HL-60 (cell line): ENCODE results near the gene CHCHD3.

ENCODE experiments used
- DNase-seq, 2 experiments: peaks; one replicate each; pipeline ENCODE4 v3.0.0-alpha.2; 2010 to 2020; ENCODE audit warnings: low read depth in 1 of 2, low spot score in 1 of 2
- H3K27ac ChIP-seq: fragments of 250-450 bp; sonication (Bioruptor Pico); replicated peaks from 2 replicates; pipeline ENCODE4 v1.5.1; 2020; ENCODE audit warnings: mild to moderate bottlenecking, moderate library complexity
- H3K27me3 ChIP-seq: fragments of 250-450 bp; sonication (Bioruptor Pico); 2 replicates; pipeline ENCODE4 v1.5.1; 2021; ENCODE audit warnings: mild to moderate bottlenecking, moderate library complexity; ENCODE audit not compliant: insufficient read depth, poor library complexity, severe bottlenecking
- H3K4me3 ChIP-seq: replicated peaks from 2 replicates; pipeline ENCODE4 v1.5.1; 2011; ENCODE audit warnings: mild to moderate bottlenecking, control low read depth, low read length; ENCODE audit not compliant: insufficient read depth
- GABPA ChIP-seq: IDR thresholded peaks from 2 replicates; pipeline ENCODE4 v1.6.1; 2012; ENCODE audit warnings: low read depth
- POLR2AphosphoS5 ChIP-seq: IDR thresholded peaks from 2 replicates; pipeline ENCODE4 v1.6.1; 2012; ENCODE audit warnings: low read depth
- SPI1 ChIP-seq: IDR thresholded peaks from 2 replicates; pipeline ENCODE4 v1.6.1; 2012; ENCODE audit warnings: low read depth, mild to moderate bottlenecking, borderline replicate concordance
- TF ChIP-seq, protein P1 (sequence below): IDR thresholded peaks from one replicate; pipeline ENCODE4 v1.5.1; 2011; ENCODE audit warnings: low read length, control low read depth, inconsistent platforms; ENCODE audit not compliant: insufficient read depth
- TF ChIP-seq, protein P2 (sequence below): IDR thresholded peaks from 2 replicates; pipeline ENCODE4 v1.6.1; 2012; ENCODE audit warnings: low read depth; ENCODE audit not compliant: insufficient replicate concordance

CHCHD3 gene

DNA sequence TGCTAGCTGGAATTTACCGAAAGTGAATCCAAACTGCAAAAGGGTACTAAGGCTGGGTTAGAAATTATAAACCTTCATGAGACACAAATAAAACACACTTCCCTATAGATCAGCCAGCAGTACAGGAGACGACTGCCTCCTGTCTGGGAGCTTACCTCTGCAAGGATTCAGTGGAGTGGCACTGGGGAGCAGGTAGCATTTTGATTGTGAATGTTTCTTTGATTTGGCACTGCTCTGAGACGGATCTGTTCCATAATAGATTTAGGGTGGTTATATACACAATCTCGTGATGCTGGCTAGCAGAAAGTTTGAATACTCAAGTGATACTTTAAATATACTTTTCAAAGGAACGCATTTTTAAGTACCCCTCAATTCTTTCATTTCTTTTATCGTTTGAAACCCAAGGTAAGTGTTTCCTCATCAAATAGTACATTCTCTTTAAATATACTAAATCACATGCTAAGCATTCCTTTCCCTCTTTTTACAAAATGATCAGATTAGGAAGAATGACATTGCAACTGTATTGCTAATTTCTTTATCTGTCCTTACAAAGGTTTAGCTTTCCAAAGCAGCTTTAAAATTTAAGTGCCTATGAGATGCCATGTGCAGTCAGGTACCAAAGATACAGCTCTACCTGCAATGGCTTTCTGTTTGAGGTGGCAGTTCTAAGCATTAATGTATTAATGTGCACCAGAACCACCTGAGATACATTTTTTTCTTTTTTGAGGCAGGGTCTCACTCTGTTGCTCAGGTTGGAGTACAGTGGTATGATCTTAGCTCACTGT lies 20.6 kb upstream of the CHCHD3 start:
- Histone ChIP-seq H3K27ac (no peak overlapping the region), H3K4me3 (no peak overlapping the region), H3K27me3 (no peaks in the 10 kb centered on the region)
- TF ChIP-seq, protein P1, sequence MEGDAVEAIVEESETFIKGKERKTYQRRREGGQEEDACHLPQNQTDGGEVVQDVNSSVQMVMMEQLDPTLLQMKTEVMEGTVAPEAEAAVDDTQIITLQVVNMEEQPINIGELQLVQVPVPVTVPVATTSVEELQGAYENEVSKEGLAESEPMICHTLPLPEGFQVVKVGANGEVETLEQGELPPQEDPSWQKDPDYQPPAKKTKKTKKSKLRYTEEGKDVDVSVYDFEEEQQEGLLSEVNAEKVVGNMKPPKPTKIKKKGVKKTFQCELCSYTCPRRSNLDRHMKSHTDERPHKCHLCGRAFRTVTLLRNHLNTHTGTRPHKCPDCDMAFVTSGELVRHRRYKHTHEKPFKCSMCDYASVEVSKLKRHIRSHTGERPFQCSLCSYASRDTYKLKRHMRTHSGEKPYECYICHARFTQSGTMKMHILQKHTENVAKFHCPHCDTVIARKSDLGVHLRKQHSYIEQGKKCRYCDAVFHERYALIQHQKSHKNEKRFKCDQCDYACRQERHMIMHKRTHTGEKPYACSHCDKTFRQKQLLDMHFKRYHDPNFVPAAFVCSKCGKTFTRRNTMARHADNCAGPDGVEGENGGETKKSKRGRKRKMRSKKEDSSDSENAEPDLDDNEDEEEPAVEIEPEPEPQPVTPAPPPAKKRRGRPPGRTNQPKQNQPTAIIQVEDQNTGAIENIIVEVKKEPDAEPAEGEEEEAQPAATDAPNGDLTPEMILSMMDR = no peak
- no peak for TF ChIP-seq POLR2AphosphoS5
- no peak for TF ChIP-seq GABPA
- TF ChIP-seq, protein P2, sequence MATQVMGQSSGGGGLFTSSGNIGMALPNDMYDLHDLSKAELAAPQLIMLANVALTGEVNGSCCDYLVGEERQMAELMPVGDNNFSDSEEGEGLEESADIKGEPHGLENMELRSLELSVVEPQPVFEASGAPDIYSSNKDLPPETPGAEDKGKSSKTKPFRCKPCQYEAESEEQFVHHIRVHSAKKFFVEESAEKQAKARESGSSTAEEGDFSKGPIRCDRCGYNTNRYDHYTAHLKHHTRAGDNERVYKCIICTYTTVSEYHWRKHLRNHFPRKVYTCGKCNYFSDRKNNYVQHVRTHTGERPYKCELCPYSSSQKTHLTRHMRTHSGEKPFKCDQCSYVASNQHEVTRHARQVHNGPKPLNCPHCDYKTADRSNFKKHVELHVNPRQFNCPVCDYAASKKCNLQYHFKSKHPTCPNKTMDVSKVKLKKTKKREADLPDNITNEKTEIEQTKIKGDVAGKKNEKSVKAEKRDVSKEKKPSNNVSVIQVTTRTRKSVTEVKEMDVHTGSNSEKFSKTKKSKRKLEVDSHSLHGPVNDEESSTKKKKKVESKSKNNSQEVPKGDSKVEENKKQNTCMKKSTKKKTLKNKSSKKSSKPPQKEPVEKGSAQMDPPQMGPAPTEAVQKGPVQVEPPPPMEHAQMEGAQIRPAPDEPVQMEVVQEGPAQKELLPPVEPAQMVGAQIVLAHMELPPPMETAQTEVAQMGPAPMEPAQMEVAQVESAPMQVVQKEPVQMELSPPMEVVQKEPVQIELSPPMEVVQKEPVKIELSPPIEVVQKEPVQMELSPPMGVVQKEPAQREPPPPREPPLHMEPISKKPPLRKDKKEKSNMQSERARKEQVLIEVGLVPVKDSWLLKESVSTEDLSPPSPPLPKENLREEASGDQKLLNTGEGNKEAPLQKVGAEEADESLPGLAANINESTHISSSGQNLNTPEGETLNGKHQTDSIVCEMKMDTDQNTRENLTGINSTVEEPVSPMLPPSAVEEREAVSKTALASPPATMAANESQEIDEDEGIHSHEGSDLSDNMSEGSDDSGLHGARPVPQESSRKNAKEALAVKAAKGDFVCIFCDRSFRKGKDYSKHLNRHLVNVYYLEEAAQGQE = no peak
- TF ChIP-seq SPI1 = no peak
- no peak for DNase-seq

DNA sequence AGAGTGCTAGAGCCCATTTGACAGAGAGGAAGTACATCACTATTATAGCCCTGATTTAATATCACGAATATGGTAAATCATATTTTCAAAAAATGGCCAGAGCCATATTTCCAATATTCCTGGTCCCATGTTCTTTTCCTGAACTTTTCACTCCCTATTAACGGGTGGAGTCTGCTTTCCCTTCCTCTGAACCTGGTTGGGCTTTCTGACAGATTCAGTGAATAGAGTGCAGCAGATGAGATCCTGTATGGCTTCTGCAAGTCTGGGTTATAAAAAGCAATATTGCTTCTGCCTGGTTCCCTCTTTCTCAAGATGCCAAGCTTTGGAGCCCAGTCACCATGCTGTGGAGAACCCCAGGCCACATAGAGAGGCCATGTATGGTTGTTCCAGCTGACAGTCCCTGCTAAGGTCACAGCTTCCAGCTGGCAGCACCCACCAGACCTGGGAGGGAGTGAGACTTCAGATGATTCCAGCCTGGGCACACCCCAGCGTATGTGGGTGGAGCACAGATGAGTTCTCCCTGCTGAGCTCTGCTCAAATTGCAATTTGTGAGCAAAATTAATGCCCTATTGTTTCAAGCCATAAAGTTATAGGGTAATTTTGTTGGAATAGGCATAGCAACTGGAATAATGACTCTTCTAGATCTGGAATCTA lies 17.9 kb upstream of the CHCHD3 start:
- TF ChIP-seq GABPA (no peak), POLR2AphosphoS5 (no peak), SPI1 (no peak)
- TF ChIP-seq, protein P1 = no peak
- TF ChIP-seq, protein P2 = no peak
- no peaks in the 10 kb centered on the region for H3K27me3 ChIP-seq
- no peak for DNase-seq
- H3K27ac ChIP-seq = no peak overlapping the region
- H3K4me3 ChIP-seq = no peak overlapping the region

DNA sequence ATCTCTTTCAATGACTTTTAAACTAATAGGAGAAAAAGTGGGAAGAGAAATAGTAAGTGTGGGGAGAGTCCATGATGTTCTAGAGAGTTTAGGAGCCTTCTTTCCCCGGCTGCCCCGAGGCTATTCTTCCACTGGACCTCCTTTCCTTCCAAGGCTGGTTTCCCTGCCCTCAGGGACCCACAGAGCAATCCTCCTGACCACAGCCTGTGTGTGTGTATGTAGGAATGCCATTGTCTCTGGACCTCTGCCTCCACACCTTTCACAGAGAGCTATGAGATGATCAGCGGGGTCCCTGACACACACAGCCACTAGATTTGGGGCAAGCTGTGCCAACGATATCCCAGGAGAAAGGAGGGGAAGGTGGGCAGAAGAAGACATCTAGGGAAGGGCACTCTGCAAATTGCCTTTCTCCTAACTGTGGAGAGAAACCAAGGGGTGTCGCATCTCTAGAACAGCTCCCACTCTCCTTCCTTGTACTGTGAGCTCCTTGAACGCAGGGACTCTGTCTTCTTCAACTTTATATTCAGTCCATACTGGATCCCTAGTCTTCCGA lies 13.3 kb upstream of the CHCHD3 start:
- no peak for TF ChIP-seq GABPA
- no peak for TF ChIP-seq POLR2AphosphoS5
- TF ChIP-seq, protein P2 = no peak
- no peak for TF ChIP-seq SPI1
- TF ChIP-seq, protein P1 = no peak
- no peak for DNase-seq
- H3K27ac ChIP-seq = no peak overlapping the region
- no peak overlapping the region for H3K4me3 ChIP-seq
- H3K27me3 ChIP-seq = no peaks in the 10 kb centered on the region
